NB4 (cell line): ENCODE results near the gene SPATA9.

Source experiments
- DNase-seq: peaks from one replicate; pipeline ENCODE4 v3.0.0; 2010; ENCODE audit warnings: low read depth
- H3K4me3 ChIP-seq: one replicate; pipeline ENCODE4 v1.5.1; 2011; ENCODE audit warnings: mild to moderate bottlenecking, low read depth, low read length, moderate library complexity
- CTCF ChIP-seq: IDR thresholded peaks from one replicate; pipeline ENCODE4 v1.5.1; 2012; ENCODE audit warnings: low read depth, low read length
- MAX ChIP-seq: IDR thresholded peaks from 2 replicates; pipeline ENCODE4 v1.6.1; 2011; ENCODE audit warnings: low read depth, low read length
- MYC ChIP-seq: IDR thresholded peaks from 2 replicates; pipeline ENCODE4 v1.6.1; 2011; ENCODE audit warnings: low read depth, low read length
- POLR2A ChIP-seq: IDR thresholded peaks from 2 replicates; pipeline ENCODE4 v1.6.1; 2011; ENCODE audit warnings: mild to moderate bottlenecking; ENCODE audit not compliant: insufficient read length; ENCODE audit errors: extremely low read depth

The SPATA9 gene

GRCh38 chr5:95723632-95724369 is 41.0 kb upstream of the SPATA9 start:
- no peak for TF ChIP-seq MYC
- TF ChIP-seq POLR2A, result no peak
- TF ChIP-seq CTCF, result no peak
- TF ChIP-seq MAX, result no peak
- H3K4me3 ChIP-seq, result no peak overlapping the region
- peak; percentile 74 for DNase-seq

DNA sequence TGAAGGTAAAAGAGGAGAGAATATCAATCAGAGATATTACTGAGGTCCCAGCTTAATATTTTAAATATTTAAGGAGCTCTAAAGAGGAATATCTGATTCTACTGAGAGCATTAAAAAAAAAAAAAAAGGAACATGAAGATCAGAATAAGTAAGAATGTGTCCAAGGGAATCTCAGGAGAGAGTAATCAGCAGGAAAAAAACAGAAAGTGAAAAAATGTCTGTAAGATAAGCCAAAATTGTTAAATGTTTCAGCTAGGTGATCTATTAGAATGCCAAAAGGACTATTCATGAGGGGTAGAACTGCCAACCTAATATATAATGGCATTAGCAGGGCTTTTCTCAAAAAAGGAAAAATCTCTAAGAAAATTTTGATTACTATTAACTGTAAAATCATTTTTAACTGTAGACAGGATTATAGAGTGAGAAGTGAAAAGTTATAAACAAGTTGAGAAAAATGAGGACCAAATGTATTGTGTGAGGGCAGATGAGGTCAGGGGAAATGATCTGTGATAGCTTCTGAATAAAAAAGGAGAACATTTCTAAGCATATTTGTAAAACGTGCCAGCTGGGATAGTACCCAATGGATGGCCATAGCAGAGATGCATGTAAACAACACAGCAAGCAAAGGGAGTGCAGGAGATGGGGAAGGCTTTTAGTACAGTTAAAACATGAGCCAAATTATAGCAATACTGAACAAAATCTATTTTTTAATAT is 38.9 kb upstream of the SPATA9 start:
- TF ChIP-seq CTCF (no peak), MYC (no peak), POLR2A (no peak), MAX (no peak)
- H3K4me3 ChIP-seq, result no peak overlapping the region
- DNase-seq, result no peak

- H3K4me3 ChIP-seq, result no peak overlapping the region
- no peak for DNase-seq
- TF ChIP-seq POLR2A (no peak), CTCF (no peak), MAX (no peak), MYC (no peak)
Measured at GRCh38 chr5:95720094-95720786, 37.4 kb upstream of the SPATA9 start.

DNA sequence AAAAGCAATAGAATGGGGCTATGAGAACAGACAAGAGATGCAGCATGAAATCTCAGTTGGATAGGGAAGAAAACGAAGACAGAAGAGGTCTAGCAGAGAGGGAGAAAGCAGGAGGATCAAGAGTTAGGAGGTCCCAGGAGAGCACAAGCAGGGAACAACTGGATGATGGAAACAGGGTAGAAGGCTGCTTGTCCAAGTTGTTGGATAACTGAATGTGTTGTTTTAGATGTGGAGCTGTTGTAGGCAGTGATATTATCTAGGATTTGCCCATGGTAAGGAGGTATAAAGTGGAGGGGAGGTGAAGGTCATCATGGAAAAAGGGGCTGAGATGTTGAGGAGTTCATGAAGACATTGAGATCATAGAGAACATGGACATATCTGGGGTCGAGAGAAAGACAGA is 35.9 kb upstream of the SPATA9 start:
- TF ChIP-seq MYC (no peak), MAX (no peak)
- no peak for DNase-seq
- H3K4me3 ChIP-seq, result peak overlapping the region; percentile 14

GRCh38 chr5:95718203-95718602 is 35.4 kb upstream of the SPATA9 start:
- no peak for TF ChIP-seq MYC
- no peak for TF ChIP-seq CTCF
- no peak for TF ChIP-seq POLR2A
- peak; percentile 24; the same call in 1 of the 2 replicates for TF ChIP-seq MAX
- H3K4me3 ChIP-seq, result peak overlapping the region; percentile 14
- DNase-seq, result peak; percentile 94
